Measurements from ENCODE around the gene TAF13. TPM values are rescaled to one million over a fixed set of nuclear protein-coding genes. Genes with fewer than 3 reads are reported as not detected.
A peak's percentile ranks its signal among the peaks of the same experiment; 100 is the strongest.

The TAF13 gene
- total and polyA plus RNA-seq, 9 of the 15 experiments (the other 6 are each of a cell fraction or from before 2014, with no cell fraction given): 14.9 to 77.2 (median 38.7) TPM

DNA sequence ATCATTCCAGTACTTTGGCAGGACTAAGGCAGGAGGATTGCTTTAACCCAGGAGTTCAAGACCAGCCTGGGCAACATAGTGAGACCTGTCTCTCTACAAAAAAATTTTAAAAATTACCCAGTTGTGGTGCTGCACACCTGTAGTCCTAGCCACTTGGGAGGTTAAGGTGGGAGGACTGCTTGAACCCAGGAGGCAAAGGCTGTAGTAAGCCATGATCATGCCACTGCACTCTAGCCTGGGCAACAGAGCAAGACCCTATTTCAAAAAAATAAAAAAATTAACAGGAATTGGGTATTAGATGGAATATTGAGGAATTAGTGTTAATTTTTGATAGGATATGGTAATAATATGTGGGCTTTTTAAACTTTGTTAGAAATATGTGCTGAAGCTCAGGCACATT is 16.8 kb downstream of the TAF13 start:
- POLR2A ChIA-PET: interaction anchor here (1.0 to 1.4 kb wide), 2 partner anchors 11 to 38 kb away, joined by 3 to 5 read pairs; no protein-coding TSS in a partner anchor
- Histone ChIP-seq H2AFZ (ENCODE audit: low read depth, low read length) (no peak overlapping the region), H3K36me3 (ENCODE audit: control insufficient read depth, insufficient read depth, low read length) (peaks cover 14% of the 10 kb centered on the region; the same call in 1 of the 3 replicates), H3K4me1 (replicated peaks in 1 of 2; ENCODE audit: control insufficient read depth in 2 of 2, insufficient read depth in 2 of 2, low read length in 2 of 2) (no peaks in the 10 kb centered on the region), H3K9me1 (ENCODE audit: control insufficient read depth, insufficient read depth, low read length) (no peaks in the 10 kb centered on the region), H3K9me3 (replicated peaks; ENCODE audit: control insufficient read depth, insufficient read depth, low read depth, low read length) (no peaks in the 10 kb centered on the region), H3K27me3 (ENCODE audit: control insufficient read depth in 2 of 2, insufficient read depth in 2 of 2, low read length in 2 of 2) (no peaks in the 10 kb centered on the region), H3K79me2 (ENCODE audit: control insufficient read depth, insufficient read depth, low read length) (no peaks in the 10 kb centered on the region), H3K27ac (ENCODE audit: extremely low read depth, low read depth, low read length) (no peak overlapping the region), H3K9ac (ENCODE audit: insufficient read depth in 1 of 2, low read depth in 2 of 2, low read length in 2 of 2) (no peak overlapping the region), H3K4me3 (no peak overlapping the region), H4K20me1 (replicated peaks; ENCODE audit: control insufficient read depth, insufficient read depth, low read length) (no peaks in the 10 kb centered on the region), H3K4me2 (ENCODE audit: insufficient read depth, low read length) (no peak overlapping the region)
- BruUV-seq (replicated peaks): no TSS peak
- ATAC-seq: no peak
- in situ Hi-C loops (cut with MboI): no loop called here
- TF ChIP-seq ZNF121 (CRISPR knock-in tag; conservative IDR thresholded peaks at IDR 0.05): peak; percentile 72
- no peak for TF ChIP-seq U2AF1 (optimal IDR thresholded peaks at IDR 0.05; ENCODE audit: low read depth, low read length)
- CTCF ChIA-PET (ENCODE audit: low intra/inter-chr PET ratio): no interaction called here
- DNase-seq (ENCODE audit: extremely low read depth in 1 of 4, low spot score in 3 of 4): no peak
- intact Hi-C loops (cut with micrococcal nuclease): no loop called here
- FAIRE-seq: no peak

DNA sequence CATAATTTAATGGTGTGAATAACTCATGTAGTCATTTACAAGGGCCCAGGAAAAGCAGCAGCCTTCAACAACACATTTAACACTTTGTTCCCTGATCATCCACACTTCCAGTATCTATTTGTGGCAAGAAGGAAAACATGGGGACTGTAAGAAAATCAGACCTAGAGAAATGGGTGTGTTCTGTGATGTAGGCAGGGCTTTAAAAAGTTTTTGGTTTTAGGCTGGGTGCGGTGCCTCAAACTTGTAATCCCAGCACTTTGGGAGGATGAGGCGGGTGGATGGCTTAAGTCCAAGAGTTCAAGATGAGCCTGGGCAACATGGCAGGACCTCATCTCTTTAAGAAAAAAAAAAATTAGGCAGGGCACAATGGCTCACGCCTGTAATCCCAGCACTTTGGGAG is 19.7 kb downstream of the TAF13 start:
- intact Hi-C loops (cut with micrococcal nuclease): no loop called here
- in situ Hi-C loops (cut with MboI): no loop called here
- ATAC-seq: no peak
- Histone ChIP-seq H3K4me2 (ENCODE audit: insufficient read depth, low read length) (no peak overlapping the region), H3K27ac (ENCODE audit: extremely low read depth, low read depth, low read length) (no peak overlapping the region), H3K9me1 (ENCODE audit: control insufficient read depth, insufficient read depth, low read length) (no peaks in the 10 kb centered on the region), H3K79me2 (ENCODE audit: control insufficient read depth, insufficient read depth, low read length) (no peaks in the 10 kb centered on the region), H3K36me3 (ENCODE audit: control insufficient read depth, insufficient read depth, low read length) (no peaks in the 10 kb centered on the region), H3K4me1 (replicated peaks in 1 of 2; ENCODE audit: control insufficient read depth in 2 of 2, insufficient read depth in 2 of 2, low read length in 2 of 2) (no peaks in the 10 kb centered on the region), H4K20me1 (replicated peaks; ENCODE audit: control insufficient read depth, insufficient read depth, low read length) (no peaks in the 10 kb centered on the region), H3K4me3 (no peak overlapping the region), H2AFZ (ENCODE audit: low read depth, low read length) (no peak overlapping the region), H3K9ac (ENCODE audit: insufficient read depth in 1 of 2, low read depth in 2 of 2, low read length in 2 of 2) (no peak overlapping the region), H3K9me3 (replicated peaks; ENCODE audit: control insufficient read depth, insufficient read depth, low read depth, low read length) (no peaks in the 10 kb centered on the region), H3K27me3 (ENCODE audit: control insufficient read depth in 2 of 2, insufficient read depth in 2 of 2, low read length in 2 of 2) (no peaks in the 10 kb centered on the region)
- ChIA-PET CTCF (ENCODE audit: low intra/inter-chr PET ratio) (no interaction called here), POLR2A (no interaction called here)
- TF ChIP-seq ASH1L (IDR thresholded peaks at IDR 0.05; ENCODE audit: borderline replicate concordance, low read depth, partially characterized antibody) (no peak), SMAD3 (CRISPR knock-in tag; conservative IDR thresholded peaks at IDR 0.05) (no peak), ETV6 (IDR thresholded peaks at IDR 0.05; ENCODE audit: borderline replicate concordance in 1 of 2, low read depth in 2 of 2, low read length in 1 of 2) (no peak), ETV6 (CRISPR knock-in tag; IDR thresholded peaks at IDR 0.05; ENCODE audit: borderline replicate concordance) (no peak), ZNF354B (CRISPR knock-in tag; IDR thresholded peaks at IDR 0.05) (no peak), TCF7L2 (IDR thresholded peaks at IDR 0.05; ENCODE audit: low read depth, low read length) (no peak), L3MBTL2 (IDR thresholded peaks at IDR 0.05) (no peak), TOE1 (IDR thresholded peaks at IDR 0.05; ENCODE audit: borderline replicate concordance) (no peak), TOE1 (CRISPR knock-in tag; IDR thresholded peaks at IDR 0.05; ENCODE audit: borderline replicate concordance, low read depth) (no peak), DNMT1 (IDR thresholded peaks at IDR 0.05) (no peak), CCAR2 (IDR thresholded peaks at IDR 0.05; ENCODE audit: low read depth, low read length) (no peak), ZSCAN29 (IDR thresholded peaks at IDR 0.05) (no peak), POLR2B (IDR thresholded peaks at IDR 0.05; ENCODE audit: low read depth, partially characterized antibody) (no peak)
- TF ChIP-seq, protein P1, sequence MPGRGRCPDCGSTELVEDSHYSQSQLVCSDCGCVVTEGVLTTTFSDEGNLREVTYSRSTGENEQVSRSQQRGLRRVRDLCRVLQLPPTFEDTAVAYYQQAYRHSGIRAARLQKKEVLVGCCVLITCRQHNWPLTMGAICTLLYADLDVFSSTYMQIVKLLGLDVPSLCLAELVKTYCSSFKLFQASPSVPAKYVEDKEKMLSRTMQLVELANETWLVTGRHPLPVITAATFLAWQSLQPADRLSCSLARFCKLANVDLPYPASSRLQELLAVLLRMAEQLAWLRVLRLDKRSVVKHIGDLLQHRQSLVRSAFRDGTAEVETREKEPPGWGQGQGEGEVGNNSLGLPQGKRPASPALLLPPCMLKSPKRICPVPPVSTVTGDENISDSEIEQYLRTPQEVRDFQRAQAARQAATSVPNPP (IDR thresholded peaks at IDR 0.05; ENCODE audit: borderline replicate concordance, insufficient read depth, insufficient read length): no peak
- no peak for FAIRE-seq
- 74% methylated on average over 3 of the region's 3 CpGs for WGBS (ENCODE audit: insufficient coverage, low coverage, missing lambda C conversion rate)
- BruUV-seq (replicated peaks): no TSS peak
- no peak for DNase-seq (ENCODE audit: extremely low read depth in 1 of 4, low spot score in 3 of 4)
